PC-9 (cell line): ENCODE data around the gene C6orf136.
"Not testable (repeated sequence)": the region's sequence is repeated elsewhere in the genome, so short reads cannot be mapped to it uniquely, and the experiment has no call there.

Experiments used
- EZH2 ChIP-seq: fragments of 200-600 bp; sonication (generic); IDR thresholded peaks from 2 replicates; pipeline ENCODE4 v1.8.0; 2017; ENCODE audit warnings: antibody characterized with exemption, low read depth
- TF ChIP-seq, protein P1 (sequence below): fragments of 200-600 bp; sonication (generic); conservative IDR thresholded peaks from 2 replicates; pipeline ENCODE4 v1.6.1; 2017; ENCODE audit warnings: mixed run types, antibody characterized with exemption, mild to moderate bottlenecking, moderate library complexity

- TF ChIP-seq, protein P1, sequence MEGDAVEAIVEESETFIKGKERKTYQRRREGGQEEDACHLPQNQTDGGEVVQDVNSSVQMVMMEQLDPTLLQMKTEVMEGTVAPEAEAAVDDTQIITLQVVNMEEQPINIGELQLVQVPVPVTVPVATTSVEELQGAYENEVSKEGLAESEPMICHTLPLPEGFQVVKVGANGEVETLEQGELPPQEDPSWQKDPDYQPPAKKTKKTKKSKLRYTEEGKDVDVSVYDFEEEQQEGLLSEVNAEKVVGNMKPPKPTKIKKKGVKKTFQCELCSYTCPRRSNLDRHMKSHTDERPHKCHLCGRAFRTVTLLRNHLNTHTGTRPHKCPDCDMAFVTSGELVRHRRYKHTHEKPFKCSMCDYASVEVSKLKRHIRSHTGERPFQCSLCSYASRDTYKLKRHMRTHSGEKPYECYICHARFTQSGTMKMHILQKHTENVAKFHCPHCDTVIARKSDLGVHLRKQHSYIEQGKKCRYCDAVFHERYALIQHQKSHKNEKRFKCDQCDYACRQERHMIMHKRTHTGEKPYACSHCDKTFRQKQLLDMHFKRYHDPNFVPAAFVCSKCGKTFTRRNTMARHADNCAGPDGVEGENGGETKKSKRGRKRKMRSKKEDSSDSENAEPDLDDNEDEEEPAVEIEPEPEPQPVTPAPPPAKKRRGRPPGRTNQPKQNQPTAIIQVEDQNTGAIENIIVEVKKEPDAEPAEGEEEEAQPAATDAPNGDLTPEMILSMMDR: peak; percentile 83
- not testable (repeated sequence) for TF ChIP-seq EZH2
These were observed 49.4 kb upstream of the C6orf136 start for GRCh38 chr6:30597315-30598144.
